ENCODE measurements around the gene SLC37A2.

SLC37A2 gene

GRCh38 chr11:125102510-125102909, 39.4 kb downstream of the SLC37A2 start:
- 92 to 97% methylated on average over 7 of the region's 7 CpGs for WGBS, 2 experiments
- H3K27me3 ChIP-seq (ENCODE audit: control insufficient read depth, insufficient read depth, low read length, poor library complexity, severe bottlenecking) = no peaks in the 10 kb centered on the region
- peaks cover 20% of the 10 kb centered on the region for H3K36me3 ChIP-seq (ENCODE audit: control insufficient read depth, insufficient read depth, low read length)
- H3K4me1 ChIP-seq (ENCODE audit: control insufficient read depth, insufficient read depth, low read length) = no peaks in the 10 kb centered on the region
- H3K4me3 ChIP-seq (ENCODE audit: insufficient read depth, low read depth, low read length) = no peak overlapping the region
- H3K27ac ChIP-seq (ENCODE audit: insufficient read depth, low read depth, low read length, poor library complexity, severe bottlenecking) = no peak overlapping the region
- H3K9me3 ChIP-seq (ENCODE audit: control insufficient read depth, low read length) = no peaks in the 10 kb centered on the region

GRCh38 chr11:125105926-125106325, 42.8 kb downstream of the SLC37A2 start:
- Histone ChIP-seq H3K27ac (ENCODE audit: insufficient read depth, low read depth, low read length, poor library complexity, severe bottlenecking) (no peak overlapping the region), H3K27me3 (ENCODE audit: control insufficient read depth, insufficient read depth, low read length, poor library complexity, severe bottlenecking) (no peaks in the 10 kb centered on the region), H3K4me1 (ENCODE audit: control insufficient read depth, insufficient read depth, low read length) (peaks cover 6% of the 10 kb centered on the region), H3K9me3 (ENCODE audit: control insufficient read depth, low read length) (no peaks in the 10 kb centered on the region), H3K4me3 (ENCODE audit: insufficient read depth, low read depth, low read length) (no peak overlapping the region), H3K36me3 (ENCODE audit: control insufficient read depth, insufficient read depth, low read length) (peaks cover 3% of the 10 kb centered on the region)
- 63% methylated on average over 1 of the region's 1 CpG; no CpG with 5 or more reads in 1 of the 2 experiments for WGBS, 2 experiments

- peaks cover 6% of the 10 kb centered on the region for H3K4me1 ChIP-seq (ENCODE audit: control insufficient read depth, insufficient read depth, low read length)
- H3K9me3 ChIP-seq (ENCODE audit: control insufficient read depth, low read length) = peaks cover 3% of the 10 kb centered on the region
- no peak overlapping the region for H3K27ac ChIP-seq (ENCODE audit: insufficient read depth, low read depth, low read length, poor library complexity, severe bottlenecking)
- WGBS, 2 experiments = 87 to 92% methylated on average over 3 of the region's 3 CpGs
- H3K4me3 ChIP-seq (ENCODE audit: insufficient read depth, low read depth, low read length) = no peak overlapping the region
- no peaks in the 10 kb centered on the region for H3K27me3 ChIP-seq (ENCODE audit: control insufficient read depth, insufficient read depth, low read length, poor library complexity, severe bottlenecking)
- no peaks in the 10 kb centered on the region for H3K36me3 ChIP-seq (ENCODE audit: control insufficient read depth, insufficient read depth, low read length)
These were observed 45.4 kb downstream of the SLC37A2 start for GRCh38 chr11:125108469-125108868.

DNA sequence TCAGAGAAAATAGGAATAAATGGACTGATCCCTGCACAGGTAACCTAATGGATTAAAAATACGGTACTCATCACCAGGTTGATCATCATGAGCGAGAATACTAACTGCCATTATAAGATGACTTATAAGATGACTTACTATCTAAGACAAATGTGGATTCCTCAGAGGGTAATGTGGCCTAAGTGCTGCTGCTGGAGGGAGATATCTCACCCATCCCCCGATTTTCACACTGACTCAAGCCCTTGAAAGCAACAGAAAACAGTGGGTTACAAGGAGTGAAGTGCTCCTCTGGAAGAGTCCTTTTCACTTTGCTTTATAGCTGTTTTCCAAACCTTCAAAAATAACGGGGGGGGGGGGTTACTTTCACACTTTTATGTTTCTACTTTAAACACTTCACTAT, 47.4 kb downstream of the SLC37A2 start:
- H3K4me3 ChIP-seq (ENCODE audit: insufficient read depth, low read depth, low read length) = peak overlapping the region; percentile 81
- peaks cover 3% of the 10 kb centered on the region for H3K9me3 ChIP-seq (ENCODE audit: control insufficient read depth, low read length)
- no peaks in the 10 kb centered on the region for H3K36me3 ChIP-seq (ENCODE audit: control insufficient read depth, insufficient read depth, low read length)
- peaks cover 6% of the 10 kb centered on the region for H3K4me1 ChIP-seq (ENCODE audit: control insufficient read depth, insufficient read depth, low read length)
- no peaks in the 10 kb centered on the region for H3K27me3 ChIP-seq (ENCODE audit: control insufficient read depth, insufficient read depth, low read length, poor library complexity, severe bottlenecking)
- H3K27ac ChIP-seq (ENCODE audit: insufficient read depth, low read depth, low read length, poor library complexity, severe bottlenecking) = no peak overlapping the region
- 66 to 74% methylated on average over 2 to 3 of the region's 4 CpGs for WGBS, 2 experiments

DNA sequence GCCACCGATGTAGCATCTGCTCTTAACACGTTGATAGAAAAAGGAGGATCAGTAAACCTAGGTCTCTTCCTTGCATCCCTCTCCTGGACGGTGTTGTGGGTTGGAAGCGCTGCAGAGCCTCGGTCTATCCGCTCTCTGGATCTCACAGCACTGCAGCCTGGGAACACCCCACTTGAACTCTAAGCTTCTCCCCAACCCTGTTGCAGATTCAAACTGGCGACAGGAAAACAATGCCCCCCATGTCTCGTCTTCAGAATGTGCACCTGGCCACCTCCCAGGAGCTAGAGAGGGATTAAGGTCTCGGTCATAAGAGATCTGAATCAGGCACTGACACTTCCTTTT, 47.9 kb downstream of the SLC37A2 start:
- Histone ChIP-seq H3K36me3 (ENCODE audit: control insufficient read depth, insufficient read depth, low read length) (no peaks in the 10 kb centered on the region), H3K9me3 (ENCODE audit: control insufficient read depth, low read length) (peaks cover 3% of the 10 kb centered on the region), H3K4me3 (ENCODE audit: insufficient read depth, low read depth, low read length) (peak overlapping the region; percentile 81), H3K27ac (ENCODE audit: insufficient read depth, low read depth, low read length, poor library complexity, severe bottlenecking) (peak overlapping the region; percentile 28), H3K27me3 (ENCODE audit: control insufficient read depth, insufficient read depth, low read length, poor library complexity, severe bottlenecking) (no peaks in the 10 kb centered on the region), H3K4me1 (ENCODE audit: control insufficient read depth, insufficient read depth, low read length) (peaks cover 6% of the 10 kb centered on the region)
- 0 to 1% methylated on average over 9 of the region's 9 CpGs for WGBS, 2 experiments

DNA sequence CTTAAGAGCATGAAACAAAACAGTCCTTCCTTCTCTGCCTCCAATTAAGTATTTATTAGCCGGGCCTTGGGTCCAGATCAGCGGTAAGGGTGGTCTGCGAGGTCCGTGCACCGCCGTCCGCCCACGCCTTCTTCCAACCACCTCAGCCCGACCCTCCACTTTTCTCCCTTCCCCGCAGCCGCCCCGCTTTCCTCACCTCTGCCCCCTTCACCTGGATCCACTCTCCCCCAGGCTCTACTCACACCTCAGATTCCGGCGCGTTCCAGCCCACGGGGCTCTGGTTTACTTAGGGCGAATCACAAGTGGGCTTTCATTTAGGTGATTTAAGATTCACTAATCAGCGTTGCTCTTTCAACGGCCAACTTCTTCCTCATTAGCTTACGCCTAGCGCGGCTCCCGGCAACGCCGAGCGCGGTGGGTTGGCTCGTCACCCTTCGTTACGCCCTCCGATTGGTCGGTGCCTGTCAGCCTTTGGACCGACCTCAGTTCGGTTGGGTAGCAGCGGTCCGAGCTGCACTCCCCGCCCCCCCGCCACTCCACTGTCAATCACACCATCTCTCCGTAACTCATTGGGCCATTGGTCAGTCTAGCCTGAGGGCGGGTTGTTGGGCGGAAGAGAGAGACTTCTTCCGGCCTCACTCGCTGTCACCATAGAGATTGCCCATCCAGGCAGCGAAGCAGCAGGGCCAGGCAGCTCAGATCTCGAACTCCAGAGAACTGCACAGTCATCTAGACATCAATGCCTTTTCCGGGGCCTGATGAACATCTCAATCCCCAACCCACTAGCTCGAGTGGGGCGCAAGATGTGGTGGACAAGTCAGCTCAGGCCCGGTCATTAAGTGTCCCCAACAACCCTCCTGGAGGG, 48.5 kb downstream of the SLC37A2 start, which contains the start of gene TMEM218:
TSS of gene TMEM218 (minus strand) at position 284 of the 865 bp plus-strand sequence. CDS start 9,385 bp downstream, outside the sequence.
- Histone ChIP-seq H3K4me3 (ENCODE audit: insufficient read depth, low read depth, low read length) (peak within 1 kb of the TSS; percentile 81), H3K4me1 (ENCODE audit: control insufficient read depth, insufficient read depth, low read length) (peaks cover 6% of the 10 kb centered on the region), H3K9me3 (ENCODE audit: control insufficient read depth, low read length) (peaks cover 3% of the 10 kb centered on the region), H3K36me3 (ENCODE audit: control insufficient read depth, insufficient read depth, low read length) (no peaks in the 10 kb centered on the region), H3K27me3 (ENCODE audit: control insufficient read depth, insufficient read depth, low read length, poor library complexity, severe bottlenecking) (no peaks in the 10 kb centered on the region), H3K27ac (ENCODE audit: insufficient read depth, low read depth, low read length, poor library complexity, severe bottlenecking) (peak within 1 kb of the TSS; percentile 55)
- 7 to 8% methylated on average over 49 of the region's 49 CpGs for WGBS, 2 experiments

DNA sequence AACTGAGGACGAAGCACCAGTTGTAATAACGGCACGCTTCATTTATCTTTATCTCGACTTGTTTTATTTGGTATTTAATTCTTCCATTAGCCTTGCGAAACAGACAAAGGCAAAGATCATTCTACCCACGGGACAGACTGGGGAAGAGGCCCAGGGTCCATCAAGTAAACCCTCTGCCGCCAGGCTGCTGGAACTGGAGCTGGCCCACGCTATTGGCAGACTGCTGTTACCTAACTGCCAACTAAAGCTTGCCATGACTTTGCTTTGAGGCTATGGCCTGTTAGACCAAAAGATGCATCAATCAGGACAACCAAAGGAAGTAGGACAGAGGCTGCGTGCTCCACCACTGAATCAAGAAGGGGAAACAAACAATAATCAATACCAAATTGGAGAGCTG, 49.1 kb downstream of the SLC37A2 start:
- Histone ChIP-seq H3K36me3 (ENCODE audit: control insufficient read depth, insufficient read depth, low read length) (no peaks in the 10 kb centered on the region), H3K4me3 (ENCODE audit: insufficient read depth, low read depth, low read length) (peak overlapping the region; percentile 27), H3K9me3 (ENCODE audit: control insufficient read depth, low read length) (peaks cover 3% of the 10 kb centered on the region), H3K27ac (ENCODE audit: insufficient read depth, low read depth, low read length, poor library complexity, severe bottlenecking) (peak overlapping the region; percentile 38), H3K4me1 (ENCODE audit: control insufficient read depth, insufficient read depth, low read length) (peaks cover 6% of the 10 kb centered on the region), H3K27me3 (ENCODE audit: control insufficient read depth, insufficient read depth, low read length, poor library complexity, severe bottlenecking) (no peaks in the 10 kb centered on the region)
- 88 to 92% methylated on average over 9 of the region's 9 CpGs for WGBS, 2 experiments

- no peak overlapping the region for H3K27ac ChIP-seq (ENCODE audit: insufficient read depth, low read depth, low read length, poor library complexity, severe bottlenecking)
- peaks cover 6% of the 10 kb centered on the region for H3K4me1 ChIP-seq (ENCODE audit: control insufficient read depth, insufficient read depth, low read length)
- no peaks in the 10 kb centered on the region for H3K27me3 ChIP-seq (ENCODE audit: control insufficient read depth, insufficient read depth, low read length, poor library complexity, severe bottlenecking)
- H3K9me3 ChIP-seq (ENCODE audit: control insufficient read depth, low read length) = peaks cover 3% of the 10 kb centered on the region
- WGBS, 2 experiments = 73 to 76% methylated on average over 8 of the region's 8 CpGs
- H3K4me3 ChIP-seq (ENCODE audit: insufficient read depth, low read depth, low read length) = no peak overlapping the region
- no peaks in the 10 kb centered on the region for H3K36me3 ChIP-seq (ENCODE audit: control insufficient read depth, insufficient read depth, low read length)
These were observed 51.4 kb downstream of the SLC37A2 start for GRCh38 chr11:125114518-125114917.

DNA sequence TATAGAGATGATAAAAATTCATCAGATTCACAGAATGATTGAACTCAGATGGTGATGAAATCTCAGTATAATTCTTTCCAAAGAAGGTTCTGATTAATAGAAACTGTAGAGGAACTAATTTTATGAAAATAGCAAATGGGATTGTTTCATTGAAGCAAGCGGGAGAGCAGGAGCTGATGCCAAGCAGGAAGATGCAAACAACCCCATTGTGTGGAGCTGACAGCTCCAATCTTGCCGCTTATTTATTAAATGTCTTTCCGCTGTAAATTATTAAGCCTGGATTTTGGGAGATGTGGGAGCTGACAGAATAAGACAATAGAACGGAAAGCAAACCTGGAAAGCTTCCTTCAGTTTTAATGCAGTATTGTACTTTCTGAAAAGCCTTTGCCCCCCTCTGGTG, 54.3 kb downstream of the SLC37A2 start:
- H3K36me3 ChIP-seq (ENCODE audit: control insufficient read depth, insufficient read depth, low read length) = no peaks in the 10 kb centered on the region
- no peaks in the 10 kb centered on the region for H3K9me3 ChIP-seq (ENCODE audit: control insufficient read depth, low read length)
- WGBS, 2 experiments = 79 to 81% methylated on average over 4 of the region's 4 CpGs
- no peak overlapping the region for H3K4me3 ChIP-seq (ENCODE audit: insufficient read depth, low read depth, low read length)
- no peak overlapping the region for H3K27ac ChIP-seq (ENCODE audit: insufficient read depth, low read depth, low read length, poor library complexity, severe bottlenecking)
- no peaks in the 10 kb centered on the region for H3K27me3 ChIP-seq (ENCODE audit: control insufficient read depth, insufficient read depth, low read length, poor library complexity, severe bottlenecking)
- no peaks in the 10 kb centered on the region for H3K4me1 ChIP-seq (ENCODE audit: control insufficient read depth, insufficient read depth, low read length)

- H3K27me3 ChIP-seq (ENCODE audit: control insufficient read depth, insufficient read depth, low read length, poor library complexity, severe bottlenecking) = no peaks in the 10 kb centered on the region
- no peaks in the 10 kb centered on the region for H3K4me1 ChIP-seq (ENCODE audit: control insufficient read depth, insufficient read depth, low read length)
- H3K4me3 ChIP-seq (ENCODE audit: insufficient read depth, low read depth, low read length) = no peak overlapping the region
- no peaks in the 10 kb centered on the region for H3K36me3 ChIP-seq (ENCODE audit: control insufficient read depth, insufficient read depth, low read length)
- H3K9me3 ChIP-seq (ENCODE audit: control insufficient read depth, low read length) = no peaks in the 10 kb centered on the region
- no peak overlapping the region for H3K27ac ChIP-seq (ENCODE audit: insufficient read depth, low read depth, low read length, poor library complexity, severe bottlenecking)
- 88 to 93% methylated on average over 4 of the region's 4 CpGs for WGBS, 2 experiments
These were observed 60.3 kb downstream of the SLC37A2 start for GRCh38 chr11:125123194-125123946.
